ENCODE measurements around the gene NUP214. TPM values are rescaled to one million over a fixed set of nuclear protein-coding genes. Genes with fewer than 3 reads are reported as not detected.

The NUP214 gene
- total and polyA plus RNA-seq, 2 of the 8 experiments (the other 6 are each of a cell fraction or from before 2014, with no cell fraction given), result 28.6 to 50.2 TPM

GRCh38 chr9:131282175-131282574, 156.8 kb downstream of the NUP214 start:
- Histone ChIP-seq H3K4me1 (replicated peaks in 1 of 4; ENCODE audit: control insufficient read depth in 3 of 4, insufficient read depth in 4 of 4, low read length in 3 of 4) (peaks cover 0 to 18% (median 6%) of the 10 kb centered on the region in 4 experiments; a peak in 5 of 7 replicates), H2BK12ac (ENCODE audit: low read depth, low read length) (peak overlapping the region; percentile 86; the same call in 1 of the 2 replicates), H4K20me1 (replicated peaks in 1 of 2; ENCODE audit: control insufficient read depth in 1 of 2, insufficient read depth in 2 of 2, low read length in 2 of 2) (peaks cover 0 to 3% of the 10 kb centered on the region in 2 experiments), H4K5ac (ENCODE audit: insufficient read length, low read depth, low read length) (no peak overlapping the region), H3K4me3 (ENCODE audit: extremely low read depth in 1 of 4, insufficient read depth in 2 of 4, low read depth in 3 of 4, low read length in 4 of 4) (peak overlapping the region in 2 of 4 experiments; percentile 33 to 75; a peak in 3 of 8 replicates), H2BK5ac (ENCODE audit: low read depth, low read length) (no peak overlapping the region), H3K79me1 (ENCODE audit: low read depth, low read length) (no peaks in the 10 kb centered on the region), H2BK15ac (ENCODE audit: low read length) (peak overlapping the region; percentile 98), H3K36me3 (ENCODE audit: control insufficient read depth in 2 of 4, insufficient read depth in 4 of 4, low read length in 3 of 4) (no peaks in the 10 kb centered on the region), H3K4me2 (ENCODE audit: insufficient read depth in 1 of 2, low read depth in 2 of 2, low read length in 2 of 2) (peak overlapping the region; percentile 43 to 62; a peak in 3 of 4 replicates), H3K9me3 (ENCODE audit: insufficient read depth in 2 of 2, low read depth in 1 of 2, low read length in 1 of 2) (no peaks in the 10 kb centered on the region), H3K79me2 (ENCODE audit: control insufficient read depth in 1 of 2, insufficient read depth in 2 of 2, low read length in 2 of 2) (no peaks in the 10 kb centered on the region), H2AFZ (ENCODE audit: low read length) (no peak overlapping the region), H3K27ac (ENCODE audit: low read depth, low read length) (no peak overlapping the region), H3K9ac (replicated peaks in 1 of 4; ENCODE audit: extremely low read depth in 1 of 4, low read depth in 3 of 4, low read length in 3 of 4) (0 out of 7 replicates have a peak overlapping the region, but pooled peaks of 1 of the 4 experiments have one; percentile 33), H3K23ac (ENCODE audit: insufficient read length) (no peak overlapping the region), H2BK20ac (ENCODE audit: low read length) (no peak overlapping the region), H3K14ac (ENCODE audit: insufficient read length) (no peak overlapping the region), H3K23me2 (ENCODE audit: low read depth, low read length) (peaks cover 7% of the 10 kb centered on the region), H2AK5ac (ENCODE audit: low read depth, low read length) (peak overlapping the region; percentile 88), H4K91ac (replicated peaks; ENCODE audit: insufficient read length, low read length) (peak overlapping the region; percentile 58), H2BK120ac (replicated peaks; ENCODE audit: low read depth, low read length) (peak overlapping the region; percentile 48), H3K4ac (replicated peaks; ENCODE audit: insufficient read length, low read depth, low read length) (peak overlapping the region; percentile 74), H3K27me3 (replicated peaks in 1 of 4; ENCODE audit: control insufficient read depth in 3 of 4, extremely low read depth in 1 of 4, insufficient read depth in 3 of 4, low read length in 3 of 4) (peaks cover 0 to 18% (median 11%) of the 10 kb centered on the region in 4 experiments; a peak in 6 of 7 replicates), H3K18ac (ENCODE audit: extremely low read depth, low read length) (no peak overlapping the region; the same call in 1 of the 2 replicates), H3K56ac (replicated peaks; ENCODE audit: insufficient read length, low read depth, low read length) (no peak overlapping the region), H4K8ac (ENCODE audit: extremely low read depth, insufficient read depth, low read length) (no peak overlapping the region; the same call in 1 of the 2 replicates)
- ChIA-PET POLR2A (ENCODE audit: partially characterized antibody) (interaction anchor here (1.6 kb wide), 1 partner anchor 49 kb away, joined by 3 read pairs; no protein-coding TSS in a partner anchor), CTCF (ENCODE audit: partially characterized antibody) (interaction anchor here (1.2 kb wide), 1 partner anchor 10 kb away, joined by 3 read pairs; no protein-coding TSS in a partner anchor)
- WGBS, 2 experiments (ENCODE audit: extremely low coverage in 1 of 2, insufficient coverage in 1 of 2, insufficient read length in 1 of 2, insufficient replicate concordance in 2 of 2, low coverage in 1 of 2, low lambda C conversion rate in 2 of 2, missing lambda C conversion rate in 1 of 2), result 75 to 100% methylated on average over 1 to 4 of the region's 4 CpGs
- FAIRE-seq (no peak), DNase-seq (ENCODE audit: low read depth in 1 of 2, low spot score in 2 of 2) (no peak)
- no peak for TF ChIP-seq GABPA (IDR thresholded peaks at IDR 0.05; ENCODE audit: borderline replicate concordance, insufficient read depth, low read length)
- TF ChIP-seq POLR2AphosphoS5 (IDR thresholded peaks at IDR 0.05; ENCODE audit: low read depth, low read length), result no peak
- no peak for TF ChIP-seq SP1 (IDR thresholded peaks at IDR 0.05; ENCODE audit: low read depth, low read length)
- no peak for TF ChIP-seq HDAC2 (IDR thresholded peaks at IDR 0.05; ENCODE audit: borderline replicate concordance in 1 of 2, low read depth in 2 of 2, low read length in 2 of 2)
- no peak for TF ChIP-seq YY1 (IDR thresholded peaks at IDR 0.05; ENCODE audit: low read depth, low read length)
- no peak for TF ChIP-seq RFX5 (IDR thresholded peaks at IDR 0.05; ENCODE audit: borderline replicate concordance, low read depth, low read length)
- TF ChIP-seq PHF8 (conservative IDR thresholded peaks at IDR 0.05; ENCODE audit: low read depth, low read length), result no peak
- TF ChIP-seq NRF1 (IDR thresholded peaks at IDR 0.05; ENCODE audit: low read depth, low read length), result no peak
- TF ChIP-seq, protein P1, sequence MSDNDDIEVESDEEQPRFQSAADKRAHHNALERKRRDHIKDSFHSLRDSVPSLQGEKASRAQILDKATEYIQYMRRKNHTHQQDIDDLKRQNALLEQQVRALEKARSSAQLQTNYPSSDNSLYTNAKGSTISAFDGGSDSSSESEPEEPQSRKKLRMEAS (IDR thresholded peaks at IDR 0.05), result no peak
- no peak for TF ChIP-seq ASH2L (IDR thresholded peaks at IDR 0.05; ENCODE audit: low read length)
- TF ChIP-seq RXRA (IDR thresholded peaks at IDR 0.05; ENCODE audit: insufficient read depth, low read depth, low read length), result no peak
- no peak for TF ChIP-seq BCL11A (IDR thresholded peaks at IDR 0.05; ENCODE audit: low read depth in 2 of 2, low read length in 2 of 2)
- no peak for TF ChIP-seq CTBP2 (IDR thresholded peaks at IDR 0.05; ENCODE audit: borderline replicate concordance, insufficient read depth, insufficient read length, low read length)

All from H1 (cell line).